ENCODE measurements around the gene SULT2B1.

DNA sequence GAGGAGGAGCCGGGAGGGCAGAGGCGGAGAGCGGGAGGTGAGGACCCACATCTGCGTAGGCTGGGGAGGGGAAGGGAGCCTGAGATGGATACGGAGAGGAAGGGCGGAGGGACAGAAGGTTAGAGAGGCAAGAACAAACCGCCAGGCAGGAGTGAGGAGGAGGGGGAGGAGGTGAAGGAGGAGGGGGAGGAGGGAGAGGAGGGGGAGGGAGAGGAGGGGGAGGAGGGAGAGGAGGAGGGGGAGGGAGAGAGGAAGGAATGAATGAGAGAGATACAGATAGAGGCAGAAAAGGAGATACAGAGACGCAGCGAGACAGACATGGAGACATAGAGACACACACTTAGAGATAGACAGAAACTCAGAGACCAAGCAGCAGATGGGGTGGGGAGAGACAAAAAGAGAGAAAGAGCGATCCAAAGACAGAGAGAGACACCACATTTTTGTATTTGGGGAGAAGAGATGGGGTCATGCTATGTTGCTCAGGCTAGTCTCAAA is 94.8 kb downstream of the SULT2B1 start:
- TF ChIP-seq, protein P1, sequence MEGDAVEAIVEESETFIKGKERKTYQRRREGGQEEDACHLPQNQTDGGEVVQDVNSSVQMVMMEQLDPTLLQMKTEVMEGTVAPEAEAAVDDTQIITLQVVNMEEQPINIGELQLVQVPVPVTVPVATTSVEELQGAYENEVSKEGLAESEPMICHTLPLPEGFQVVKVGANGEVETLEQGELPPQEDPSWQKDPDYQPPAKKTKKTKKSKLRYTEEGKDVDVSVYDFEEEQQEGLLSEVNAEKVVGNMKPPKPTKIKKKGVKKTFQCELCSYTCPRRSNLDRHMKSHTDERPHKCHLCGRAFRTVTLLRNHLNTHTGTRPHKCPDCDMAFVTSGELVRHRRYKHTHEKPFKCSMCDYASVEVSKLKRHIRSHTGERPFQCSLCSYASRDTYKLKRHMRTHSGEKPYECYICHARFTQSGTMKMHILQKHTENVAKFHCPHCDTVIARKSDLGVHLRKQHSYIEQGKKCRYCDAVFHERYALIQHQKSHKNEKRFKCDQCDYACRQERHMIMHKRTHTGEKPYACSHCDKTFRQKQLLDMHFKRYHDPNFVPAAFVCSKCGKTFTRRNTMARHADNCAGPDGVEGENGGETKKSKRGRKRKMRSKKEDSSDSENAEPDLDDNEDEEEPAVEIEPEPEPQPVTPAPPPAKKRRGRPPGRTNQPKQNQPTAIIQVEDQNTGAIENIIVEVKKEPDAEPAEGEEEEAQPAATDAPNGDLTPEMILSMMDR (IDR thresholded peaks at IDR 0.05; ENCODE audit: poor library complexity) = no peak
- TF ChIP-seq EZH2phosphoT487 (IDR thresholded peaks at IDR 0.05; ENCODE audit: low read depth, severe bottlenecking, unreplicated experiment) = no peak
